GM23338 (cell line): ENCODE data around the gene KIAA2012. TPM values are rescaled to one million over a fixed set of nuclear protein-coding genes. Genes with fewer than 3 reads are reported as not detected.

ENCODE experiments used
- ATAC-seq: fragments of 200-7000 bp; cut with Tn5 transposase; 3 replicates; pipeline ENCODE4 v1.9.1; 2020
- DNase-seq: peaks from one replicate; pipeline ENCODE4 v3.0.0-alpha.2; 2015; ENCODE audit warnings: low spot score
- H2AFZ ChIP-seq: fragments of 200-600 bp; sonication (generic); 2 replicates; pipeline ENCODE4 v1.8.0; 2016; ENCODE audit warnings: antibody characterized with exemption, mild to moderate bottlenecking, moderate library complexity
- H3F3A ChIP-seq: fragments of 200-600 bp; sonication (generic); replicated peaks from 2 replicates; pipeline ENCODE4 v1.8.0; 2017; ENCODE audit warnings: antibody characterized with exemption, mixed run types, low read depth
- H3K27ac ChIP-seq: fragments of 200-600 bp; sonication (generic); 2 replicates; pipeline ENCODE4 v1.6.1; 2016; ENCODE audit warnings: low read depth
- H3K27me3 ChIP-seq: fragments of 200-600 bp; sonication (generic); 2 replicates; pipeline ENCODE4 v1.8.0; 2016; ENCODE audit warnings: mild to moderate bottlenecking, mixed run types, moderate library complexity; ENCODE audit not compliant: insufficient read depth
- H3K36me3 ChIP-seq: fragments of 200-600 bp; sonication (generic); 2 replicates; pipeline ENCODE4 v1.8.0; 2016; ENCODE audit warnings: mild to moderate bottlenecking; ENCODE audit not compliant: insufficient read depth
- H3K4me1 ChIP-seq: fragments of 200-600 bp; sonication (generic); 2 replicates; pipeline ENCODE4 v1.8.0; 2016; ENCODE audit warnings: mild to moderate bottlenecking, moderate library complexity; ENCODE audit not compliant: insufficient read depth
- H3K4me2 ChIP-seq: fragments of 200-600 bp; sonication (generic); 2 replicates; pipeline ENCODE4 v1.7.1; 2017; ENCODE audit warnings: mixed run types
- H3K4me3 ChIP-seq: fragments of 200-600 bp; sonication (generic); 2 replicates; pipeline ENCODE4 v1.6.1; 2016; ENCODE audit warnings: mixed run types
- H3K79me2 ChIP-seq: fragments of 200-600 bp; sonication (generic); replicated peaks from 2 replicates; pipeline ENCODE4 v1.8.0; 2017; ENCODE audit warnings: mild to moderate bottlenecking; ENCODE audit not compliant: insufficient read depth
- H3K9me2 ChIP-seq: fragments of 200-600 bp; sonication (generic); 2 replicates; pipeline ENCODE4 v1.8.0; 2017; ENCODE audit not compliant: insufficient read depth
- H4K20me1 ChIP-seq: fragments of 200-600 bp; sonication (generic); replicated peaks from 2 replicates; pipeline ENCODE4 v1.8.0; 2017; ENCODE audit warnings: mild to moderate bottlenecking; ENCODE audit not compliant: insufficient read depth
- H3K27ac Mint-ChIP-seq: 2 replicates; pipeline ENCODE4 v1.8.0; 2020; ENCODE audit warnings: inconsistent platforms, mild to moderate bottlenecking, moderate library complexity, mixed read lengths
- H3K27me3 Mint-ChIP-seq: 3 replicates; pipeline ENCODE4 v1.8.0; 2022; ENCODE audit warnings: low read depth, mild to moderate bottlenecking, moderate library complexity, mixed read lengths, inconsistent platforms; ENCODE audit not compliant: insufficient read depth, poor library complexity
- H3K36me3 Mint-ChIP-seq: 3 replicates; pipeline ENCODE4 v1.8.0; 2021; ENCODE audit warnings: low read depth, mild to moderate bottlenecking, inconsistent platforms, moderate library complexity, mixed read lengths
- H3K4me1 Mint-ChIP-seq: 3 replicates; pipeline ENCODE4 v1.8.0; 2020; ENCODE audit warnings: mild to moderate bottlenecking, inconsistent platforms, mixed read lengths
- H3K4me3 Mint-ChIP-seq: 3 replicates; pipeline ENCODE4 v1.8.0; 2021; ENCODE audit warnings: moderate library complexity, mild to moderate bottlenecking, inconsistent platforms, mixed read lengths
- H3K9me3 Mint-ChIP-seq: 3 replicates; pipeline ENCODE4 v1.8.0; 2020; ENCODE audit warnings: moderate library complexity, mild to moderate bottlenecking, inconsistent platforms, mixed read lengths
- CREB1 ChIP-seq: fragments of 250-450 bp; sonication (Bioruptor Pico); IDR thresholded peaks from 2 replicates; pipeline ENCODE4 v1.5.0; 2020; ENCODE audit warnings: low read depth, mild to moderate bottlenecking, moderate library complexity
- ETS1 ChIP-seq: IDR thresholded peaks from 2 replicates; pipeline ENCODE4 v1.6.1; 2016; ENCODE audit warnings: antibody characterized with exemption
- EZH2phosphoT487 ChIP-seq: fragments of 200-600 bp; sonication (generic); IDR thresholded peaks from one replicate; pipeline ENCODE4 v1.8.1; 2018; ENCODE audit warnings: antibody characterized with exemption; ENCODE audit not compliant: unreplicated experiment
- NANOG ChIP-seq: IDR thresholded peaks from 2 replicates; pipeline ENCODE4 v1.6.1; 2016; ENCODE audit warnings: antibody characterized with exemption, borderline replicate concordance
- POLR2AphosphoS5 ChIP-seq: IDR thresholded peaks from 2 replicates; pipeline ENCODE4 v1.6.1; 2016; ENCODE audit warnings: antibody characterized with exemption, low read depth
- ZNF114 ChIP-seq: fragments of 250-450 bp; sonication (Bioruptor Pico); IDR thresholded peaks from 2 replicates; pipeline ENCODE4 v1.5.0; 2020; ENCODE audit warnings: mild to moderate bottlenecking, moderate library complexity
- polyA plus RNA-seq: library from polyadenylated mRNA; unstranded; fragments of >200 nt; fragmentation: Nextera tagmentation; extraction: Ambion mirVana; gene quantifications from 2 replicates; pipeline ENCODE4 v1.2.1, GENCODE V29; 2016
- total RNA-seq: library from RNA; depleted of rRNA; stranded (reverse); fragments of >200 nt; shearing (Covaris generic); gene quantifications from 2 replicates; pipeline ENCODE4 v1.2.3, GENCODE V29; 2014
- TF ChIP-seq, protein P1 (sequence below): IDR thresholded peaks from one replicate; pipeline ENCODE4 v1.6.1; 2018; ENCODE audit warnings: antibody characterized with exemption; ENCODE audit not compliant: unreplicated experiment
- TF ChIP-seq, protein P2 (sequence below), 2 experiments: fragments of 200-600 bp in 1 of 2; sonication (generic) in 1 of 2; conservative IDR thresholded peaks; 2 replicates each; pipeline versions ENCODE4 v1.5.1 to v1.6.1; 2016 to 2017; ENCODE audit warnings: antibody characterized with exemption in 2 of 2, low read depth in 2 of 2, mild to moderate bottlenecking in 2 of 2, moderate library complexity in 1 of 2

KIAA2012 gene
- total and polyA plus RNA-seq, 2 experiments from 2014 or later, result 0.03 to 0.08 TPM

GRCh38 chr2:202102425-202103000 is 29.5 kb downstream of the KIAA2012 start:
- no peak for DNase-seq
- peak; percentile 26 for ATAC-seq
- Histone ChIP-seq H3K4me2 (peak overlapping the region; percentile 36), H3F3A (no peaks in the 10 kb centered on the region), H3K27ac (no peak overlapping the region), H3K4me3 (no peak overlapping the region), H3K9me2 (no peaks in the 10 kb centered on the region), H2AFZ (peak overlapping the region; percentile 82), H3K36me3 (no peaks in the 10 kb centered on the region), H3K27me3 (no peaks in the 10 kb centered on the region), H3K4me1 (peaks cover 15% of the 10 kb centered on the region; the same call in 1 of the 2 replicates), H3K79me2 (no peaks in the 10 kb centered on the region), H4K20me1 (no peaks in the 10 kb centered on the region)
- no peak overlapping the region for H3K4me3 Mint-ChIP-seq
- H3K27me3 Mint-ChIP-seq, result no peaks in the 10 kb centered on the region
- no peaks in the 10 kb centered on the region for H3K36me3 Mint-ChIP-seq
- no peak for TF ChIP-seq ETS1
- TF ChIP-seq CREB1 (CRISPR knock-in tag), result no peak
- TF ChIP-seq EZH2phosphoT487, result no peak
- no peak for TF ChIP-seq ZNF114
- TF ChIP-seq, protein P1, sequence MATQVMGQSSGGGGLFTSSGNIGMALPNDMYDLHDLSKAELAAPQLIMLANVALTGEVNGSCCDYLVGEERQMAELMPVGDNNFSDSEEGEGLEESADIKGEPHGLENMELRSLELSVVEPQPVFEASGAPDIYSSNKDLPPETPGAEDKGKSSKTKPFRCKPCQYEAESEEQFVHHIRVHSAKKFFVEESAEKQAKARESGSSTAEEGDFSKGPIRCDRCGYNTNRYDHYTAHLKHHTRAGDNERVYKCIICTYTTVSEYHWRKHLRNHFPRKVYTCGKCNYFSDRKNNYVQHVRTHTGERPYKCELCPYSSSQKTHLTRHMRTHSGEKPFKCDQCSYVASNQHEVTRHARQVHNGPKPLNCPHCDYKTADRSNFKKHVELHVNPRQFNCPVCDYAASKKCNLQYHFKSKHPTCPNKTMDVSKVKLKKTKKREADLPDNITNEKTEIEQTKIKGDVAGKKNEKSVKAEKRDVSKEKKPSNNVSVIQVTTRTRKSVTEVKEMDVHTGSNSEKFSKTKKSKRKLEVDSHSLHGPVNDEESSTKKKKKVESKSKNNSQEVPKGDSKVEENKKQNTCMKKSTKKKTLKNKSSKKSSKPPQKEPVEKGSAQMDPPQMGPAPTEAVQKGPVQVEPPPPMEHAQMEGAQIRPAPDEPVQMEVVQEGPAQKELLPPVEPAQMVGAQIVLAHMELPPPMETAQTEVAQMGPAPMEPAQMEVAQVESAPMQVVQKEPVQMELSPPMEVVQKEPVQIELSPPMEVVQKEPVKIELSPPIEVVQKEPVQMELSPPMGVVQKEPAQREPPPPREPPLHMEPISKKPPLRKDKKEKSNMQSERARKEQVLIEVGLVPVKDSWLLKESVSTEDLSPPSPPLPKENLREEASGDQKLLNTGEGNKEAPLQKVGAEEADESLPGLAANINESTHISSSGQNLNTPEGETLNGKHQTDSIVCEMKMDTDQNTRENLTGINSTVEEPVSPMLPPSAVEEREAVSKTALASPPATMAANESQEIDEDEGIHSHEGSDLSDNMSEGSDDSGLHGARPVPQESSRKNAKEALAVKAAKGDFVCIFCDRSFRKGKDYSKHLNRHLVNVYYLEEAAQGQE, result no peak
- TF ChIP-seq NANOG, result no peak
- TF ChIP-seq POLR2AphosphoS5, result no peak
- TF ChIP-seq, protein P2, sequence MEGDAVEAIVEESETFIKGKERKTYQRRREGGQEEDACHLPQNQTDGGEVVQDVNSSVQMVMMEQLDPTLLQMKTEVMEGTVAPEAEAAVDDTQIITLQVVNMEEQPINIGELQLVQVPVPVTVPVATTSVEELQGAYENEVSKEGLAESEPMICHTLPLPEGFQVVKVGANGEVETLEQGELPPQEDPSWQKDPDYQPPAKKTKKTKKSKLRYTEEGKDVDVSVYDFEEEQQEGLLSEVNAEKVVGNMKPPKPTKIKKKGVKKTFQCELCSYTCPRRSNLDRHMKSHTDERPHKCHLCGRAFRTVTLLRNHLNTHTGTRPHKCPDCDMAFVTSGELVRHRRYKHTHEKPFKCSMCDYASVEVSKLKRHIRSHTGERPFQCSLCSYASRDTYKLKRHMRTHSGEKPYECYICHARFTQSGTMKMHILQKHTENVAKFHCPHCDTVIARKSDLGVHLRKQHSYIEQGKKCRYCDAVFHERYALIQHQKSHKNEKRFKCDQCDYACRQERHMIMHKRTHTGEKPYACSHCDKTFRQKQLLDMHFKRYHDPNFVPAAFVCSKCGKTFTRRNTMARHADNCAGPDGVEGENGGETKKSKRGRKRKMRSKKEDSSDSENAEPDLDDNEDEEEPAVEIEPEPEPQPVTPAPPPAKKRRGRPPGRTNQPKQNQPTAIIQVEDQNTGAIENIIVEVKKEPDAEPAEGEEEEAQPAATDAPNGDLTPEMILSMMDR (conservative IDR thresholded peaks at IDR 0.05; ENCODE audit: low read depth in 2 of 2), result no peak
- no peaks in the 10 kb centered on the region for H3K9me3 Mint-ChIP-seq
- peaks cover 21% of the 10 kb centered on the region for H3K4me1 Mint-ChIP-seq
- no peak overlapping the region for H3K27ac Mint-ChIP-seq
